Upper lobe of left lung (tissue), 4 donors: ENCODE measurements around the gene SLX4IP.

Experiments
- POLR2AphosphoS5 ChIP-seq, 2 donors: sonication (generic); formaldehyde crosslinking; IDR thresholded peaks; one replicate each; pipeline ENCODE4 v1.5.1; 2017; ENCODE audit warnings: antibody characterized with exemption in 2 of 2
- TF ChIP-seq, protein P1 (sequence below), 6 experiments: fragments of 450-650 bp in 4 of 6; fragments of 200-600 bp in 2 of 6; sonication (generic) in 2 of 6; IDR thresholded peaks; one replicate each; pipeline ENCODE4 v1.5.1; 2016 to 2019; ENCODE audit warnings: antibody characterized with exemption in 6 of 6

- TF ChIP-seq POLR2AphosphoS5 (IDR thresholded peaks at IDR 0.05) = no peak
- TF ChIP-seq, protein P1, sequence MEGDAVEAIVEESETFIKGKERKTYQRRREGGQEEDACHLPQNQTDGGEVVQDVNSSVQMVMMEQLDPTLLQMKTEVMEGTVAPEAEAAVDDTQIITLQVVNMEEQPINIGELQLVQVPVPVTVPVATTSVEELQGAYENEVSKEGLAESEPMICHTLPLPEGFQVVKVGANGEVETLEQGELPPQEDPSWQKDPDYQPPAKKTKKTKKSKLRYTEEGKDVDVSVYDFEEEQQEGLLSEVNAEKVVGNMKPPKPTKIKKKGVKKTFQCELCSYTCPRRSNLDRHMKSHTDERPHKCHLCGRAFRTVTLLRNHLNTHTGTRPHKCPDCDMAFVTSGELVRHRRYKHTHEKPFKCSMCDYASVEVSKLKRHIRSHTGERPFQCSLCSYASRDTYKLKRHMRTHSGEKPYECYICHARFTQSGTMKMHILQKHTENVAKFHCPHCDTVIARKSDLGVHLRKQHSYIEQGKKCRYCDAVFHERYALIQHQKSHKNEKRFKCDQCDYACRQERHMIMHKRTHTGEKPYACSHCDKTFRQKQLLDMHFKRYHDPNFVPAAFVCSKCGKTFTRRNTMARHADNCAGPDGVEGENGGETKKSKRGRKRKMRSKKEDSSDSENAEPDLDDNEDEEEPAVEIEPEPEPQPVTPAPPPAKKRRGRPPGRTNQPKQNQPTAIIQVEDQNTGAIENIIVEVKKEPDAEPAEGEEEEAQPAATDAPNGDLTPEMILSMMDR (IDR thresholded peaks at IDR 0.05) = no peak
Measured at GRCh38 chr20:10596710-10597121, 161.6 kb downstream of the SLX4IP start.
